ENCODE data around the gene LDLRAD4. TPM values are rescaled to one million over a fixed set of nuclear protein-coding genes. Genes with fewer than 3 reads are reported as not detected.

The LDLRAD4 gene
- total RNA-seq, 4 donors from 2014 or later = 23.9 to 38.3 (median 27.0) TPM

DNA sequence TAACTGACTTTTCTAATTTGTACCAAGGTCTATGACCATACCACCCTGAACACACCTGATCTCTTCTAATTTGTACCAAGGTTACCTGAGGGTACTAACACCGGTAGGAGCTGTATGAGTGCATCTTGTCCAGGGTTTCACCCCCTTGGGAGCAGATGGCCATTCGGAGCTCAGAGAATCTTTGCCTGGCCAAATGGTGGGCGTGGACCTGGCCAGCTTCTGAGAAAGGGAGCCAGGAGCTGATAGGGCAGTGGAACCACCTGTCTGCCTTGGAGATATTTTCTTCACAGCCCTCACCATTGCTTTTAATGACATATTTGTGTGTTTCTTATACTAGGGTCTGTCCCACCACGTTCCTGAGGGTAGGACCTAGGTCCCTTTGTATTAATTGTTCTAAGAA lies 188.9 kb downstream of the LDLRAD4 start:
- DNase-seq (ENCODE audit: low spot score) = no peak
- TF ChIP-seq, protein P1, sequence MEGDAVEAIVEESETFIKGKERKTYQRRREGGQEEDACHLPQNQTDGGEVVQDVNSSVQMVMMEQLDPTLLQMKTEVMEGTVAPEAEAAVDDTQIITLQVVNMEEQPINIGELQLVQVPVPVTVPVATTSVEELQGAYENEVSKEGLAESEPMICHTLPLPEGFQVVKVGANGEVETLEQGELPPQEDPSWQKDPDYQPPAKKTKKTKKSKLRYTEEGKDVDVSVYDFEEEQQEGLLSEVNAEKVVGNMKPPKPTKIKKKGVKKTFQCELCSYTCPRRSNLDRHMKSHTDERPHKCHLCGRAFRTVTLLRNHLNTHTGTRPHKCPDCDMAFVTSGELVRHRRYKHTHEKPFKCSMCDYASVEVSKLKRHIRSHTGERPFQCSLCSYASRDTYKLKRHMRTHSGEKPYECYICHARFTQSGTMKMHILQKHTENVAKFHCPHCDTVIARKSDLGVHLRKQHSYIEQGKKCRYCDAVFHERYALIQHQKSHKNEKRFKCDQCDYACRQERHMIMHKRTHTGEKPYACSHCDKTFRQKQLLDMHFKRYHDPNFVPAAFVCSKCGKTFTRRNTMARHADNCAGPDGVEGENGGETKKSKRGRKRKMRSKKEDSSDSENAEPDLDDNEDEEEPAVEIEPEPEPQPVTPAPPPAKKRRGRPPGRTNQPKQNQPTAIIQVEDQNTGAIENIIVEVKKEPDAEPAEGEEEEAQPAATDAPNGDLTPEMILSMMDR (IDR thresholded peaks at IDR 0.05) = no peak
- no peak for ATAC-seq (ENCODE audit: low FRiP score)

DNA sequence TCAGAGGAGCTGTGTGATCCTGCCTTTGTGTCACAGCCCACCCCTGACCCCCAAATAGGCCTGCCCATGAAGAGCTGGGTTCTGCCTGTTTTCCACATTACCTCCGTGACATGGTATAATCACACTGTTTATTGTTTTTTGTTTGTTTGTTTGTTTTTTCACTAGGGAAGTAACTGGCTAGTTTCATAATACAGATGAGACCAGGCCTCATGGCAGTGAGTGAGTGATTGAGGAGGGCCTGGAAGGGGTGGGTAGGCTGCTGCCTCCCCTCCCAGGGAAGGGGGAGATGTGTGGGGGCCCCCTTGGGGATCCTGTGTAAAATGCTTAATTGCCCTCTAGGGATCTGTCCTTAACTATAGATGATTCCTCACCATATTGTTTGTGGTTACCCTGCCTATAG lies 190.5 kb downstream of the LDLRAD4 start:
- DNase-seq (ENCODE audit: low spot score) (no peak), ATAC-seq (ENCODE audit: low FRiP score) (no peak)
- TF ChIP-seq, protein P1 (IDR thresholded peaks at IDR 0.05) = no peak

DNA sequence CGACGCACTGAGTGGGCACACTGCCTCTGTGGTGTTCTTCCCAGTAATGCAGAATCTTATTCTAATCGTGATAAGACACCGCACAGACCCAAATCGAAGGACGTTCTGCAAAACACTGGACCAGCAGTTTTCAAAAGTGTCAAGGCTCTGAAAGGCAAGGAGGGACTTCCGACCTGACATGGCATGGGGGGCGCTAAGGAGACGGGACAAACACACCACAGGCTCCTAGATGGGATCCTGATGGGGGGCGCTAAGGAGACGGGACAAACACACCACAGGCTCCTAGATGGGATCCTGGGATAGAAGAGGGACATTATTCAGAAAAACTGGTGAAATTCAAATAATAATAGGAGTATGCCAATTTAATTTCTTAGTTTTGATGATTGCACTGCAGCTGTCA lies 191.4 kb downstream of the LDLRAD4 start:
- TF ChIP-seq, protein P1 (IDR thresholded peaks at IDR 0.05) = no peak
- no peak for ATAC-seq (ENCODE audit: low FRiP score)
- DNase-seq (ENCODE audit: low spot score) = no peak

- no peak for DNase-seq (ENCODE audit: low spot score)
- no peak for ATAC-seq (ENCODE audit: low FRiP score)
- TF ChIP-seq, protein P1 (IDR thresholded peaks at IDR 0.05) = no peak
Measured at GRCh38 chr18:13410471-13410870, 191.9 kb downstream of the LDLRAD4 start.

- TF ChIP-seq, protein P1 (IDR thresholded peaks at IDR 0.05) = no peak
- ATAC-seq (ENCODE audit: low FRiP score) (no peak), DNase-seq (ENCODE audit: low spot score) (no peak)
Measured at GRCh38 chr18:13412017-13412416, 193.5 kb downstream of the LDLRAD4 start.

DNA sequence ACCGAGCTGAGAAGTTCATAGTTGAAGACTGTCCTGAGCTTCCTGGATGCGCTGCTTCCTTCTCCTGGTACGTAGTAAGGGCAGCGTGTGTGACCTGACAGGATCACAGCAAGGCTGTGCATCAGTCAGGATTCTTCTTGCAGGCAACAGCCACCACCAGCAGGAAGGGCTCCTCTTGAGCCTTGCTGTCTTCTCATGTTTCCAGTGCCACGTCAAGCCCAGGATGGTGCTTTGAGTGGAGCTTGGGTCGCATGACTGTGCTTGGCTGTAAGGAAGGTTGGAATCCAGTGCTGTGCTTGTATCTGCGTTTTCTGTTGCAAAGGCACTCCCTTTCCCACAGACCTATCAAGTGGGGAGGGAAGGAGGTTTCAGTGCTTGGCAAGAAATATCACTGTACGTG lies 194.3 kb downstream of the LDLRAD4 start:
- DNase-seq (ENCODE audit: low spot score) (no peak), ATAC-seq (ENCODE audit: low FRiP score) (no peak)
- TF ChIP-seq, protein P1 (IDR thresholded peaks at IDR 0.05) = no peak

- DNase-seq (ENCODE audit: low spot score) = no peak
- ATAC-seq (ENCODE audit: low FRiP score) = no peak
- TF ChIP-seq, protein P1 (IDR thresholded peaks at IDR 0.05) = no peak
Measured at GRCh38 chr18:13414102-13414501, 195.5 kb downstream of the LDLRAD4 start.
